ENCODE results near the gene MUC4. TPM values are rescaled to one million over a fixed set of nuclear protein-coding genes. Genes with fewer than 3 reads are reported as not detected.

MUC4 gene
- total and polyA plus RNA-seq, 3 donors from 2014 or later: 1.8 to 4.7 (median 4.0) TPM

GRCh38 chr3:195761567-195762248, 50.0 kb downstream of the MUC4 start:
- Histone ChIP-seq H3K4me1 (peaks cover 12% of the 10 kb centered on the region), H3K9me3 (no peaks in the 10 kb centered on the region), H3K36me3 (ENCODE audit: low read depth, missing control alignments) (no peaks in the 10 kb centered on the region), H3K27me3 (no peaks in the 10 kb centered on the region), H3K27ac (no peak overlapping the region), H3K4me3 (peak overlapping the region in 1 of 2 donors; percentile 17)
- TF ChIP-seq CTCF (IDR thresholded peaks at IDR 0.05) (no peak), POLR2A (IDR thresholded peaks at IDR 0.05) (no peak)
- no peak for DNase-seq
- intact Hi-C loops (cut with DNase I; ENCODE audit: low total_unique reads): no loop called here
- 5 to 22% methylated on average over 7 to 49 of the region's 52 CpGs for WGBS, 2 donors

- intact Hi-C loops (cut with DNase I; ENCODE audit: low total_unique reads): no loop called here
- H3K36me3 ChIP-seq (ENCODE audit: low read depth, missing control alignments): no peaks in the 10 kb centered on the region
- no peaks in the 10 kb centered on the region for H3K9me3 ChIP-seq
- 79% methylated on average over 10 of the region's 10 CpGs; no CpG with 5 or more reads in 1 of the 2 donors for WGBS, 2 donors
- no peak overlapping the region for H3K4me3 ChIP-seq
- no peaks in the 10 kb centered on the region for H3K27me3 ChIP-seq
- H3K27ac ChIP-seq: no peak overlapping the region
- peak; percentile 2 for DNase-seq
- H3K4me1 ChIP-seq: peaks cover 14% of the 10 kb centered on the region
- TF ChIP-seq CTCF (IDR thresholded peaks at IDR 0.05) (no peak), POLR2A (IDR thresholded peaks at IDR 0.05) (no peak)
These were observed 50.6 kb downstream of the MUC4 start for GRCh38 chr3:195761123-195761566.

- no peaks in the 10 kb centered on the region for H3K36me3 ChIP-seq (ENCODE audit: low read depth, missing control alignments)
- intact Hi-C loops (cut with DNase I; ENCODE audit: low total_unique reads): no loop called here
- no peaks in the 10 kb centered on the region for H3K9me3 ChIP-seq
- 41 to 49% methylated on average over 20 to 24 of the region's 24 CpGs for WGBS, 2 donors
- H3K4me1 ChIP-seq: peaks cover 20% of the 10 kb centered on the region
- no peaks in the 10 kb centered on the region for H3K27me3 ChIP-seq
- H3K27ac ChIP-seq: no peak overlapping the region
- peak; percentile 55 for DNase-seq
- no peak overlapping the region for H3K4me3 ChIP-seq
- TF ChIP-seq CTCF (IDR thresholded peaks at IDR 0.05) (no peak), POLR2A (IDR thresholded peaks at IDR 0.05) (no peak)
These were observed 51.2 kb downstream of the MUC4 start for GRCh38 chr3:195760345-195761122.

GRCh38 chr3:195758721-195759353, 52.9 kb downstream of the MUC4 start:
- peak; percentile 10 for DNase-seq
- H3K9me3 ChIP-seq: no peaks in the 10 kb centered on the region
- H3K36me3 ChIP-seq (ENCODE audit: low read depth, missing control alignments): no peaks in the 10 kb centered on the region
- TF ChIP-seq CTCF (IDR thresholded peaks at IDR 0.05): no peak
- no peak for TF ChIP-seq POLR2A (IDR thresholded peaks at IDR 0.05)
- 88% methylated on average over 19 of the region's 19 CpGs for WGBS, 2 donors
- H3K27ac ChIP-seq: no peak overlapping the region
- no peak overlapping the region for H3K4me3 ChIP-seq
- H3K27me3 ChIP-seq: no peaks in the 10 kb centered on the region
- intact Hi-C loops (cut with DNase I; ENCODE audit: low total_unique reads): no loop called here
- peaks cover 22% of the 10 kb centered on the region for H3K4me1 ChIP-seq

Data from testis (tissue), 3 donors.